PC-3 (cell line): ENCODE results near the gene ATP2B3. TPM values are rescaled to one million over a fixed set of nuclear protein-coding genes. Genes with fewer than 3 reads are reported as not detected.

ENCODE experiments used
- ATAC-seq: fragments of 200-7000 bp; cut with Tn5 transposase; 2 replicates; pipeline ENCODE4 v1.9.1; 2020; ENCODE audit warnings: mild to moderate bottlenecking, moderate library complexity
- BruUV-seq: library from RNA; stranded (reverse); fragments of 400-500 nt; replicated peaks from 2 replicates; lab custom pipeline; 2021; lab: Mats Ljungman, UMichigan
- CTCF ChIA-PET: fragments of 300-600 bp; sonication (Branson Sonifier 250); formaldehyde crosslinking; loops from one replicate; lab custom pipeline; 2022; ENCODE audit warnings: antibody characterized with exemption; lab: Charles Lee
- POLR2A ChIA-PET: fragments of 300-600 bp; sonication (Branson Sonifier 250); formaldehyde crosslinking; loops from one replicate; lab custom pipeline; 2022; ENCODE audit warnings: antibody characterized with exemption; ENCODE audit not compliant: unreplicated experiment; lab: Charles Lee
- DNase-seq: peaks from one replicate; pipeline ENCODE4 v3.0.0-alpha.2; 2015
- H2AFZ ChIP-seq: fragments of 300-600 bp; sonication (generic); 2 replicates; pipeline ENCODE4 v1.6.0; 2016; ENCODE audit warnings: antibody characterized with exemption, low read length
- H3F3A ChIP-seq: fragments of 300-600 bp; sonication (generic); one replicate; pipeline ENCODE4 v1.6.0; 2017; ENCODE audit warnings: antibody characterized with exemption, low read length, control low read depth, mild to moderate bottlenecking; ENCODE audit not compliant: unreplicated experiment
- H3K27ac ChIP-seq: fragments of 300-600 bp; sonication (generic); 2 replicates; pipeline ENCODE4 v1.5.1; 2016; ENCODE audit warnings: mild to moderate bottlenecking, low read length
- H3K27me3 ChIP-seq: fragments of 300-600 bp; sonication (generic); 2 replicates; pipeline ENCODE4 v1.6.1; 2016; ENCODE audit warnings: low read length, mixed read lengths
- H3K36me3 ChIP-seq: fragments of 300-600 bp; sonication (generic); 2 replicates; pipeline ENCODE4 v1.6.1; 2016; ENCODE audit warnings: low read depth, mixed run types, low read length, mixed read lengths
- H3K4me1 ChIP-seq: fragments of 300-600 bp; sonication (generic); 2 replicates; pipeline ENCODE4 v1.5.1; 2016; ENCODE audit warnings: low read length; ENCODE audit not compliant: insufficient read depth
- H3K4me2 ChIP-seq: fragments of 300-600 bp; sonication (generic); 2 replicates; pipeline ENCODE4 v1.6.0; 2016; ENCODE audit warnings: low read length
- H3K4me3 ChIP-seq: fragments of 300-600 bp; sonication (generic); 2 replicates; pipeline ENCODE4 v1.5.1; 2016; ENCODE audit warnings: mild to moderate bottlenecking, low read length, mixed read lengths
- H3K79me2 ChIP-seq: fragments of 300-600 bp; sonication (generic); 2 replicates; pipeline ENCODE4 v1.6.1; 2017; ENCODE audit warnings: low read length, mixed read lengths
- H3K9ac ChIP-seq: fragments of 300-600 bp; sonication (generic); 2 replicates; pipeline ENCODE4 v1.6.0; 2016; ENCODE audit warnings: mild to moderate bottlenecking, low read length
- H3K9me2 ChIP-seq: fragments of 300-600 bp; sonication (generic); replicated peaks from 2 replicates; pipeline ENCODE4 v1.6.1; 2016; ENCODE audit warnings: mixed run types, low read length, mixed read lengths
- H3K9me3 ChIP-seq: fragments of 300-600 bp; sonication (generic); 2 replicates; pipeline ENCODE4 v1.6.1; 2016; ENCODE audit warnings: low read length, mixed read lengths
- H4K20me1 ChIP-seq: fragments of 300-600 bp; sonication (generic); 2 replicates; pipeline ENCODE4 v1.6.1; 2016; ENCODE audit warnings: low read length, mixed read lengths
- CTCF ChIP-seq: fragments of 300-600 bp; sonication (generic); conservative IDR thresholded peaks from 2 replicates; pipeline ENCODE4 v1.5.1; 2017; ENCODE audit warnings: antibody characterized with exemption, low read depth, mild to moderate bottlenecking, low read length
- EZH2 ChIP-seq: fragments of 300-600 bp; sonication (generic); IDR thresholded peaks from one replicate; pipeline ENCODE4 v1.6.1; 2017; ENCODE audit warnings: antibody characterized with exemption, mild to moderate bottlenecking, low read length; ENCODE audit not compliant: unreplicated experiment
- EZH2phosphoT487 ChIP-seq: fragments of 300-600 bp; sonication (generic); IDR thresholded peaks from 2 replicates; pipeline ENCODE4 v1.6.1; 2018; ENCODE audit warnings: mild to moderate bottlenecking, antibody characterized with exemption, low read length, borderline replicate concordance
- intact Hi-C: fragments of 100-400 bp; cut with micrococcal nuclease; formaldehyde crosslinking; loops from 2 replicates; pipeline ENCODE4 v1.9.0; 2023
- total RNA-seq: library from RNA; depleted of rRNA; stranded (reverse); fragments of >200 nt; gene quantifications from 2 replicates; pipeline ENCODE4 v1.2.3, GENCODE V29; 2014

Gene ATP2B3
- total RNA-seq, 1 experiment from 2014 or later, result not detected

DNA sequence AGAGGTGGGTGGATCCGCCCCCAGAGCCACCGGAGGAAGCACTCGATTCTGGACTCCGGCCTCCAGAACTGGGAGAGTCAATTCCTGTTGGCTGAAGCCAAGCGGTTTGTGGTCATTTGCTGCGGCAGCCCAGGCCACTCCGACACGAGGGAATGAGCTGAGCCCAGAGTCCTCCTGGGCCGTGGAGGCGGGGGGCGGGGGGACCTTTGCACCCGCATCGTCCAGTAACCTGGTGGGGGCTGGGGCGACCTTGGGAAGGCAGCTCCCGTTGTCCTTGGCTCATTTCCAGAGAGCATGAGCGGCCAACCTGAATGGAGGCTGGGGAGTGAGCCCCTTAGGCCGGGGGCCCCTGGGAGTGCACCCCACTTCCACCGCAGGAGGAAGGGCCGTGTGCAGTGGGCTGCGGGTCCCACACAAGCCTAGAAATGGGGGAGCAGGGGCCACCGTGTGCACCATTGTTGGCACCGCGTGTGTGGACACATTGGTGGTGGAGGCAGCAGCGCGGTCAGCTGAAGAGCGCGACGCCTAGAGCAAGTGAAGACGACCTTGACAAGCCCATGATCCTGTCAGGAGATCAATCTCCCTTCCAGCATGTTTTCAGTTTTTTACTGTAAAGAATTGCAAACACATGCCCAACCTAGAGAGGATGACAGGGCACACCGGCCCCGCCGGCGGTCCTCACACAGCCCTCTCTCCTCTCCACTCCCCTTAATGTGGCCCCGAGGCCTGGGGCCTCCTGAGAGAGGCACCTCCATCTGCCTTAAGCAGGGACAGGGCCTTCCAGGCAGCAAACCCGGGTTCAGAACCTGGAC, 109.6 kb downstream of the ATP2B3 start:
- peaks cover 27% of the 10 kb centered on the region; the same call in 1 of the 2 replicates for H3K27me3 ChIP-seq
- H4K20me1 ChIP-seq, result no peaks in the 10 kb centered on the region
- H3F3A ChIP-seq, result no peaks in the 10 kb centered on the region
- DNase-seq (no peak), ATAC-seq (no peak)
- H3K36me3 ChIP-seq, result no peaks in the 10 kb centered on the region
- H3K4me3 ChIP-seq, result no peak overlapping the region
- CTCF ChIA-PET, result no interaction called here
- H3K9ac ChIP-seq, result no peak overlapping the region
- POLR2A ChIA-PET, result no interaction called here
- no peak overlapping the region for H3K4me2 ChIP-seq
- H3K9me2 ChIP-seq, result no peaks in the 10 kb centered on the region
- BruUV-seq, result no TSS peak
- no peaks in the 10 kb centered on the region for H3K79me2 ChIP-seq
- no peaks in the 10 kb centered on the region for H3K9me3 ChIP-seq
- no peak overlapping the region for H3K27ac ChIP-seq
- H2AFZ ChIP-seq, result no peak overlapping the region
- intact Hi-C loops, result no loop called here
- TF ChIP-seq EZH2phosphoT487, result no peak
- TF ChIP-seq CTCF, result no peak
- TF ChIP-seq EZH2, result no peak
- no peaks in the 10 kb centered on the region for H3K4me1 ChIP-seq

- intact Hi-C loops, result no loop called here
- Histone ChIP-seq H3K9me2 (no peaks in the 10 kb centered on the region), H3K9ac (no peak overlapping the region), H4K20me1 (no peaks in the 10 kb centered on the region), H3K4me3 (no peak overlapping the region), H3K79me2 (no peaks in the 10 kb centered on the region), H3K9me3 (no peaks in the 10 kb centered on the region), H3K27me3 (peaks cover 24% of the 10 kb centered on the region; the same call in 1 of the 2 replicates), H3K4me2 (no peak overlapping the region), H3K36me3 (no peaks in the 10 kb centered on the region), H3K27ac (no peak overlapping the region), H3K4me1 (no peaks in the 10 kb centered on the region), H2AFZ (no peak overlapping the region), H3F3A (no peaks in the 10 kb centered on the region)
- DNase-seq (no peak), ATAC-seq (no peak)
- POLR2A ChIA-PET, result no interaction called here
- BruUV-seq, result no TSS peak
- TF ChIP-seq CTCF, result no peak
- no peak for TF ChIP-seq EZH2
- no peak for TF ChIP-seq EZH2phosphoT487
- CTCF ChIA-PET, result no interaction called here
Measured at GRCh38 chrX:153627675-153628111, 110.3 kb downstream of the ATP2B3 start.

DNA sequence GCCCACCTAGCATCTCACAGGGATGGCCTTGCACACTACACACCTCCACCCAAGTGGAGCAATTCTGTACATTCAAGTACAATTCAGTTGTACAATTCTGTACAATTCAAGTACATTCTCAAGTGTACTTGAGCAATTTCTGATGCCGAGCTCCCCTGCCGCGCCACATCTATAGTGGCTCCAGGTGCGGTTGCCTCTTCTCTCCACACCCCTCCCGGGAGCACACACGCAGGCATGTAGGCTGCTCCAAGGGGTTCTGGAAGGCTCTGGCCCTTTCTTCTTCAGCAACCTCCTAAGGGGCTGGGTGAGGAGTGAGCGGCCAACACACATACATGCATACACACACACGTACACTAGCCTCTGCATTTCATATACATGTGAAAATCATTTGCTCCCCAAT, 110.7 kb downstream of the ATP2B3 start:
- Histone ChIP-seq H3K9ac (no peak overlapping the region), H3K4me1 (no peaks in the 10 kb centered on the region), H3K36me3 (no peaks in the 10 kb centered on the region), H4K20me1 (no peaks in the 10 kb centered on the region), H2AFZ (no peak overlapping the region), H3K9me3 (no peaks in the 10 kb centered on the region), H3F3A (no peaks in the 10 kb centered on the region), H3K9me2 (no peaks in the 10 kb centered on the region), H3K27me3 (peaks cover 20% of the 10 kb centered on the region; the same call in 1 of the 2 replicates), H3K79me2 (no peaks in the 10 kb centered on the region), H3K4me3 (no peak overlapping the region), H3K27ac (no peak overlapping the region), H3K4me2 (no peak overlapping the region)
- no peak for TF ChIP-seq EZH2
- TF ChIP-seq CTCF, result no peak
- TF ChIP-seq EZH2phosphoT487, result no peak
- ChIA-PET POLR2A (no interaction called here), CTCF (no interaction called here)
- intact Hi-C loops, result no loop called here
- no TSS peak for BruUV-seq
- DNase-seq (no peak), ATAC-seq (no peak)
